IMR-90 (cell line): ENCODE measurements around the gene RPTOR. TPM values are rescaled to one million over a fixed set of nuclear protein-coding genes. Genes with fewer than 3 reads are reported as not detected.

Source experiments
- ATAC-seq: fragments of 200-7000 bp; cut with Tn5 transposase; 2 replicates; pipeline ENCODE4 v1.9.1; 2020; ENCODE audit warnings: low read depth, mild to moderate bottlenecking, moderate library complexity
- BruUV-seq: library from RNA; stranded (reverse); fragments of 400-500 nt; replicated peaks from 2 replicates; lab custom pipeline; 2021; lab: Mats Ljungman, UMichigan
- CTCF ChIA-PET: fragments of 300-600 bp; formaldehyde crosslinking; extraction: SDS; loops from one replicate; lab custom pipeline; 2021; ENCODE audit warnings: antibody characterized with exemption; lab: Yijun Ruan, JAX
- POLR2A ChIA-PET: fragments of 300-600 bp; sonication (Branson Sonifier 250); formaldehyde crosslinking; loops from one replicate; lab custom pipeline; 2022; ENCODE audit warnings: antibody characterized with exemption; ENCODE audit not compliant: unreplicated experiment; lab: Charles Lee
- DNase-seq: peaks from one replicate; pipeline ENCODE4 v3.0.0; 2013
- H2AFZ ChIP-seq: replicated peaks from 2 replicates; pipeline ENCODE3; 2013; ENCODE audit warnings: low read length, mild to moderate bottlenecking; ENCODE audit not compliant: poor library complexity
- H2AK5ac ChIP-seq: 2 replicates; pipeline ENCODE4 v1.6.1; 2013; ENCODE audit warnings: low read depth, low read length, inconsistent platforms
- H2AK9ac ChIP-seq: replicated peaks from 2 replicates; pipeline ENCODE3; 2013; ENCODE audit warnings: mild to moderate bottlenecking, low read depth, low read length, moderate library complexity; ENCODE audit not compliant: poor library complexity
- H2BK120ac ChIP-seq: 2 replicates; pipeline ENCODE4 v1.6.1; 2013; ENCODE audit warnings: low read depth, low read length, inconsistent platforms
- H2BK15ac ChIP-seq: 3 replicates; pipeline ENCODE4 v1.6.1; 2013; ENCODE audit warnings: low read depth, low read length, inconsistent platforms
- H2BK20ac ChIP-seq: 2 replicates; pipeline ENCODE4 v1.6.1; 2013; ENCODE audit warnings: low read depth, mild to moderate bottlenecking, inconsistent platforms, low read length, moderate library complexity
- H2BK5ac ChIP-seq: 2 replicates; pipeline ENCODE4 v1.6.1; 2013; ENCODE audit warnings: mild to moderate bottlenecking, low read depth, low read length, inconsistent platforms; ENCODE audit not compliant: poor library complexity, severe bottlenecking
- H3K14ac ChIP-seq: replicated peaks from 2 replicates; pipeline ENCODE4 v1.6.1; 2013; ENCODE audit warnings: low read depth, low read length, inconsistent platforms
- H3K18ac ChIP-seq: 2 replicates; pipeline ENCODE4 v1.6.1; 2013; ENCODE audit warnings: low read depth, low read length, control low read depth
- H3K23ac ChIP-seq: 2 replicates; pipeline ENCODE4 v1.6.1; 2013; ENCODE audit warnings: low read depth, low read length, inconsistent platforms
- H3K27ac ChIP-seq: 2 replicates; pipeline ENCODE4 v1.5.1; 2013; ENCODE audit warnings: mild to moderate bottlenecking, control low read depth, low read length; ENCODE audit not compliant: insufficient read depth
- H3K27me3 ChIP-seq: 2 replicates; pipeline ENCODE4 v1.6.1; 2013; ENCODE audit warnings: low read length; ENCODE audit not compliant: control insufficient read depth, insufficient read depth
- H3K36me3 ChIP-seq: 2 replicates; pipeline ENCODE4 v1.6.1; 2013; ENCODE audit warnings: low read length, mixed read lengths; ENCODE audit not compliant: control insufficient read depth, insufficient read depth
- H3K4ac ChIP-seq: 2 replicates; pipeline ENCODE4 v1.6.1; 2013; ENCODE audit warnings: low read depth, low read length, inconsistent platforms
- H3K4me1 ChIP-seq: 2 replicates; pipeline ENCODE4 v1.6.1; 2013; ENCODE audit warnings: low read length, mixed read lengths; ENCODE audit not compliant: control insufficient read depth, insufficient read depth
- H3K4me2 ChIP-seq: 2 replicates; pipeline ENCODE4 v1.6.1; 2013; ENCODE audit warnings: low read depth, mild to moderate bottlenecking, control low read depth, low read length, moderate library complexity
- H3K4me3 ChIP-seq: 2 replicates; pipeline ENCODE4 v1.5.1; 2013; ENCODE audit warnings: low read depth, mild to moderate bottlenecking, control low read depth, low read length, moderate library complexity; ENCODE audit not compliant: insufficient read depth
- H3K56ac ChIP-seq: 2 replicates; pipeline ENCODE4 v1.6.1; 2013; ENCODE audit warnings: low read length, inconsistent platforms; ENCODE audit not compliant: insufficient read depth; ENCODE audit errors: extremely low read depth
- H3K79me1 ChIP-seq, 2 experiments: 2 replicates each; pipeline ENCODE4 v1.6.1; 2013; ENCODE audit warnings: low read length in 2 of 2, inconsistent platforms in 1 of 2, low read depth in 1 of 2
- H3K9ac ChIP-seq: 2 replicates; pipeline ENCODE4 v1.6.1; 2013; ENCODE audit warnings: low read depth, low read length, control low read depth
- H3K9me1 ChIP-seq: 2 replicates; pipeline ENCODE4 v1.6.1; 2013; ENCODE audit warnings: low read length, inconsistent platforms; ENCODE audit not compliant: insufficient read depth
- H3K9me3 ChIP-seq: 2 replicates; pipeline ENCODE4 v1.6.1; 2013; ENCODE audit warnings: low read length; ENCODE audit not compliant: control insufficient read depth, insufficient read depth
- H4K20me1 ChIP-seq: 2 replicates; pipeline ENCODE4 v1.6.1; 2013; ENCODE audit warnings: low read length, inconsistent platforms; ENCODE audit not compliant: insufficient read depth
- H4K5ac ChIP-seq: 2 replicates; pipeline ENCODE4 v1.6.1; 2013; ENCODE audit warnings: mild to moderate bottlenecking, low read depth, low read length, control low read depth
- H4K8ac ChIP-seq, 2 experiments: 2 replicates each; pipeline ENCODE4 v1.6.1; 2013; ENCODE audit warnings: low read depth in 2 of 2, low read length in 2 of 2, control low read depth in 1 of 2, inconsistent platforms in 1 of 2
- H4K91ac ChIP-seq: 2 replicates; pipeline ENCODE4 v1.6.1; 2013; ENCODE audit warnings: low read depth, low read length, inconsistent platforms; ENCODE audit not compliant: insufficient read depth
- BHLHE40 ChIP-seq: fragments of 150-350 bp; IDR thresholded peaks from 2 replicates; pipeline ENCODE4 v1.6.1; 2016; ENCODE audit warnings: mild to moderate bottlenecking, low read depth, low read length
- CEBPB ChIP-seq: IDR thresholded peaks from 2 replicates; pipeline ENCODE4 v1.6.1; 2012; ENCODE audit warnings: low read depth, low read length, improper control_type of control experiment
- CHD1 ChIP-seq: IDR thresholded peaks from 2 replicates; pipeline ENCODE4 v1.6.1; 2012; ENCODE audit warnings: low read depth, low read length, improper control_type of control experiment
- FOS ChIP-seq: fragments of 150-350 bp; IDR thresholded peaks from 2 replicates; pipeline ENCODE4 v1.6.1; 2016; ENCODE audit warnings: low read depth, low read length
- MAFK ChIP-seq: IDR thresholded peaks from 2 replicates; pipeline ENCODE4 v1.6.1; 2012; ENCODE audit warnings: low read depth, low read length, improper control_type of control experiment
- MAZ ChIP-seq: IDR thresholded peaks from 2 replicates; pipeline ENCODE4 v1.6.1; 2012; ENCODE audit warnings: low read depth, mild to moderate bottlenecking, low read length, improper control_type of control experiment, moderate library complexity, borderline replicate concordance
- MXI1 ChIP-seq: IDR thresholded peaks from 2 replicates; pipeline ENCODE4 v1.6.1; 2012; ENCODE audit warnings: low read depth, mild to moderate bottlenecking, low read length, moderate library complexity, borderline replicate concordance
- RCOR1 ChIP-seq: IDR thresholded peaks from 2 replicates; pipeline ENCODE4 v1.6.1; 2012; ENCODE audit warnings: mild to moderate bottlenecking, low read length, improper control_type of control experiment; ENCODE audit not compliant: insufficient replicate concordance
- SMC3 ChIP-seq: fragments of 150-350 bp; IDR thresholded peaks from 2 replicates; pipeline ENCODE4 v1.6.1; 2016; ENCODE audit warnings: low read depth, mild to moderate bottlenecking, antibody characterized with exemption, low read length, moderate library complexity
- WGBS, 2 experiments: methylation state at CpG; one replicate each; pipeline versions ENCODE4 v1.1.5 to v1.1.7; 2013; ENCODE audit warnings: missing lambda C conversion rate in 2 of 2; ENCODE audit not compliant: insufficient read length in 1 of 2; ENCODE audit errors: extremely low coverage in 2 of 2; 5-methylcytosine and 5-hydroxymethylcytosine counted together
- dilution Hi-C: fragments of 300-500 bp; cut with HindIII; formaldehyde crosslinking; loops from one replicate; pipeline ENCODE4 v1.14.3; 2018; ENCODE audit warnings: low sequenced_read_pairs; ENCODE audit not compliant: unreplicated experiment
- in situ Hi-C: fragments of 300-500 bp; cut with MboI; formaldehyde crosslinking; loops from 3 replicates; pipeline ENCODE4 v1.14.3; 2019; ENCODE audit warnings: low sequenced_read_pairs, inconsistent platforms, mixed read lengths
- intact Hi-C: fragments of 100-400 bp; cut with micrococcal nuclease; formaldehyde crosslinking; loops from 2 replicates; pipeline ENCODE4 v1.10.0; 2022
- polyA plus RNA-seq, 3 experiments: library from polyadenylated mRNA; depleted of rRNA; stranded (reverse); fragments of >200 nt; gene quantifications; 2 replicates each; pipeline ENCODE4 v1.2.3, GENCODE V29; 2012; ENCODE audit warnings: low replicate concordance in 1 of 3
- total RNA-seq: library from RNA; depleted of rRNA; stranded (reverse); fragments of >200 nt; gene quantifications from 2 replicates; pipeline ENCODE4 v1.2.3, GENCODE V29; 2012
- TF ChIP-seq, protein P1 (sequence below): fragments of 150-350 bp; IDR thresholded peaks from 2 replicates; pipeline ENCODE4 v1.6.1; 2016; ENCODE audit warnings: low read depth, mild to moderate bottlenecking, low read length, moderate library complexity, borderline replicate concordance
- TF ChIP-seq, protein P2 (sequence below): fragments of 150-350 bp; IDR thresholded peaks from 2 replicates; pipeline ENCODE4 v1.6.1; 2017; ENCODE audit warnings: mild to moderate bottlenecking, antibody characterized with exemption, low read length, low read depth

RPTOR gene
- total and polyA plus RNA-seq, 2 of the 4 experiments (the other 2 are of a cell fraction): 10.8 to 14.7 TPM

DNA sequence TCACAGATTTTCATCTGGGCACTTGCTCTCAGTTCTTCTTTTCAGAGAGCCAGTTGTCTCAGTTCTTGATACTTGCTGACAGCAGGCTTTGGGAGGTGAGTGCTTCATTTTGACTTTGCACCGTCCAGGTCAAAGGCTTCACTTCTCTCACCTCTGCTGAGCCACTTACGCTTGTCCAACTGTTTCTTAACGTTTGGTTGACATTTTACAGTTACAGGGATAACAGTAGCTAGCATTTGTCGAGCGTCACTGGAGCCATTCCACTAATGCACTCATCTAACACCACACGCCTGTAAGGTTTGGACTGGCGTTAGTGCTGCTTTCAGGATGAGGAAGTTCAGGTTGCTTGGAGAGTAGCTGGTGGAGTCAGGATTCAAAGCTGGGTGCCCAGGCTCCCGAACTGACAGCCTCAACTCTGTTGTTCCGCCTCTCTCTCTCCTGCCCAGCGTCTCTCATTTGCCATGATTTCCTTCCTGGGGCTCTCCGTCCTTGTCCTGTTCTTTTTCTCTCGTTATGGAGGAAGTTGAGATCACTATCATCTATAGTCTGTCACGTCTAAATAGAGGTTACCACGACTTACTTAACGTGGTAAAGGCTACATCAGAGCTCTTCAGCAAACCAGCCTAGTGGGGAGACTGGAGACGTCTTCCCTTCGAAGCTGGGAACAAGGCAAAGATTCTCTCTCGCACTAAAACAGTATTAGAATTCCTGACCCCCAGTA is 220.8 kb downstream of the RPTOR start (continued):
- no peak for TF ChIP-seq MAZ

DNA sequence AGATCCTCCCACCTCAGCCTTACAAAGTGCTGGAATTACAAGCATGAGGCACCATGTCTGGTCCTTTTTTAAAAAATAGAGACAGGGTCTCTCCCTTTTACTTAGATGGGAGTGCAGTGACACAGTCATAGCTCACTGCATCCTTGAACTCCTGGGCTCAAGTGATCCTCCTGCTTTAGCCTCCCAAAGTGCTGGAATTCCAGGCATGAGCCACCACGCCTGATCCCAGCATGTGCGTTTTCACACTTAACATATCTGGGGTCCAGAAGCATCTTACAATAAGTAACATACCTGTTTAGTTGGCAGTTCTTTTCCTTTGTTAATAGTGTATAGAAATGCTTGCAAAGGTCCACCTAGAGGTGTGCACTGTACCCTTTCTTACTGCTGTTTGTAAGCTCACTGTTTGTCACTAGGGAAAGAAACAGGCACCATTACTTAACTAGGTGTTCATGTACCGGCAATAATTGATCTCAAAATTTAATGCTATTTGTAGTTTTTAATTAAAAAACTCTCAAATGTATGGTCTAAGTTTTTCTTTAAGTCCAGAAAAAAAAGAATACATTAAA is 221.7 kb downstream of the RPTOR start:
- 0 out of 2 replicates have a peak, but pooled peaks cover 4% of the 10 kb centered on the region for H3K36me3 ChIP-seq
- no peak overlapping the region for H3K4me3 ChIP-seq
- no TSS peak for BruUV-seq
- H3K4me1 ChIP-seq: peaks cover 7% of the 10 kb centered on the region
- no peak overlapping the region for H3K23ac ChIP-seq
- in situ Hi-C loops: no loop called here
- H2AFZ ChIP-seq: no peak overlapping the region
- dilution Hi-C loops: no loop called here
- no peaks in the 10 kb centered on the region for H4K20me1 ChIP-seq
- H3K56ac ChIP-seq: no peak overlapping the region
- no peak overlapping the region for H2BK120ac ChIP-seq
- H3K18ac ChIP-seq: no peak overlapping the region
- peak overlapping the region; percentile 62; the same call in 1 of the 2 replicates for H2BK20ac ChIP-seq
- H4K8ac ChIP-seq: no peak overlapping the region
- ATAC-seq: no peak
- no peak overlapping the region for H3K27ac ChIP-seq
- no peak overlapping the region; the same call in 1 of the 2 replicates for H2AK5ac ChIP-seq
- no peak overlapping the region for H4K91ac ChIP-seq
- H3K79me1 ChIP-seq: peaks cover 32 to 65% of the 10 kb centered on the region in 2 experiments
- no peak overlapping the region for H3K4me2 ChIP-seq
- H3K27me3 ChIP-seq: no peaks in the 10 kb centered on the region
- no peaks in the 10 kb centered on the region for H3K9me3 ChIP-seq
- H2AK9ac ChIP-seq: no peak overlapping the region
- POLR2A ChIA-PET: no interaction called here
- H3K9ac ChIP-seq: no peak overlapping the region
- H2BK15ac ChIP-seq: no peak overlapping the region
- CTCF ChIA-PET: interaction anchor here (0.5 kb wide), 1 partner anchor 46 kb away, joined by 3 read pairs; no protein-coding TSS in a partner anchor
- H3K9me1 ChIP-seq: peaks cover 19% of the 10 kb centered on the region
- 0 out of 2 replicates have a peak overlapping the region, but pooled peaks have one; percentile 47 for H3K14ac ChIP-seq
- intact Hi-C loops: no loop called here
- no peak overlapping the region for H4K5ac ChIP-seq
- H3K4ac ChIP-seq: 0 out of 2 replicates have a peak overlapping the region, but pooled peaks have one; percentile 21
- DNase-seq: no peak
- H2BK5ac ChIP-seq: no peak overlapping the region
- WGBS, 2 experiments: no CpG with 5 or more reads among the region's 3 CpGs
- TF ChIP-seq, protein P1, sequence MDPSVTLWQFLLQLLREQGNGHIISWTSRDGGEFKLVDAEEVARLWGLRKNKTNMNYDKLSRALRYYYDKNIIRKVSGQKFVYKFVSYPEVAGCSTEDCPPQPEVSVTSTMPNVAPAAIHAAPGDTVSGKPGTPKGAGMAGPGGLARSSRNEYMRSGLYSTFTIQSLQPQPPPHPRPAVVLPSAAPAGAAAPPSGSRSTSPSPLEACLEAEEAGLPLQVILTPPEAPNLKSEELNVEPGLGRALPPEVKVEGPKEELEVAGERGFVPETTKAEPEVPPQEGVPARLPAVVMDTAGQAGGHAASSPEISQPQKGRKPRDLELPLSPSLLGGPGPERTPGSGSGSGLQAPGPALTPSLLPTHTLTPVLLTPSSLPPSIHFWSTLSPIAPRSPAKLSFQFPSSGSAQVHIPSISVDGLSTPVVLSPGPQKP: no peak
- TF ChIP-seq SMC3: no peak
- no peak for TF ChIP-seq FOS
- TF ChIP-seq CEBPB: no peak
- TF ChIP-seq CHD1: no peak
- no peak for TF ChIP-seq MAFK
- TF ChIP-seq RCOR1: no peak
- no peak for TF ChIP-seq BHLHE40
- no peak for TF ChIP-seq MXI1
- TF ChIP-seq, protein P2, sequence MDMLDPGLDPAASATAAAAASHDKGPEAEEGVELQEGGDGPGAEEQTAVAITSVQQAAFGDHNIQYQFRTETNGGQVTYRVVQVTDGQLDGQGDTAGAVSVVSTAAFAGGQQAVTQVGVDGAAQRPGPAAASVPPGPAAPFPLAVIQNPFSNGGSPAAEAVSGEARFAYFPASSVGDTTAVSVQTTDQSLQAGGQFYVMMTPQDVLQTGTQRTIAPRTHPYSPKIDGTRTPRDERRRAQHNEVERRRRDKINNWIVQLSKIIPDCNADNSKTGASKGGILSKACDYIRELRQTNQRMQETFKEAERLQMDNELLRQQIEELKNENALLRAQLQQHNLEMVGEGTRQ: no peak
